HG03469 (cell line): ENCODE measurements around the gene ASIC2.

Source experiments
- ATAC-seq: cut with Tn5 transposase; IDR thresholded peaks from one replicate; pipeline ENCODE4 v1.9.1; 2021; ENCODE audit warnings: mild to moderate bottlenecking, moderate library complexity, moderate number of reproducible peaks; ENCODE audit not compliant: unreplicated experiment

Gene ASIC2

GRCh38 chr17:33292981-33293867 lies at the start of gene ASIC2:
ASIC2 (minus strand) TSS chr17:33293295.
- ATAC-seq = no peak

- no peak for ATAC-seq
Measured at GRCh38 chr17:33342025-33342424, 48.9 kb upstream of the ASIC2 start.

- ATAC-seq = no peak
Measured at GRCh38 chr17:33338242-33338641, 45.1 kb upstream of the ASIC2 start.

DNA sequence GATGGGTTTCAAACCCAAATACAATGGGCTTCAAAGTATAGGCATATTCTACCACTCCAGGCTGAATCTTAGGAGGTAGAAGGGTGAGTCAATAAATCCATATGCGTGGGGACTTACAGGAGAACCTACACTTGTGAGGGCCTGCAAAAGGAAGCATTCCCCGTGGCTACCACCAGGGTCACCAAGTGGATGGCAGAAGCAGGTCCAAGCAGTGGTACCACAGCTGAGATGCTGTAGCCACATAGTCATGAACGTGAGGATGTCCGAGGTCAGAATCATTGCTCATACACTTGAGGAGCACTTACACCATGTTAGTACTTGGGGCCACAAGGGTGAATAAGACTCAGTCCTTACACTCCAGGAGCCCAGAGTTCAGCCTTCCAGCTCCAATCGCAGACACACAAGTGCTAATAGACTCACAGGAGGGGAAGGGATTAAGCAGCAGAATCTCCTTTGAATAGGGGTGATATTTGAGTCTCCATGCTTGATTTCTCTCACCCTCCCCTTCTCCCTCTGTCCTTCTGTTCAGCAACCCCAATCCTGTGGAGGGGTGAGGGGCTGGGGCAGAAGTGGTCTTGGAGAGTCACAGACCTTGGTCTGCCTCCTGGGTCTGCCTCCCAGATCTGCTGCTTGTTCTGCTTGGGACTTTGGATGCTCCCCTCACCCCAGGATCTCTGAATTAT lies 42.5 kb upstream of the ASIC2 start:
- no peak for ATAC-seq

GRCh38 chr17:33334703-33335102 lies 41.6 kb upstream of the ASIC2 start:
- no peak for ATAC-seq

- ATAC-seq = no peak
Measured at GRCh38 chr17:33330877-33331276, 37.8 kb upstream of the ASIC2 start.

- no peak for ATAC-seq
Measured at GRCh38 chr17:33328129-33328528, 35.0 kb upstream of the ASIC2 start.

DNA sequence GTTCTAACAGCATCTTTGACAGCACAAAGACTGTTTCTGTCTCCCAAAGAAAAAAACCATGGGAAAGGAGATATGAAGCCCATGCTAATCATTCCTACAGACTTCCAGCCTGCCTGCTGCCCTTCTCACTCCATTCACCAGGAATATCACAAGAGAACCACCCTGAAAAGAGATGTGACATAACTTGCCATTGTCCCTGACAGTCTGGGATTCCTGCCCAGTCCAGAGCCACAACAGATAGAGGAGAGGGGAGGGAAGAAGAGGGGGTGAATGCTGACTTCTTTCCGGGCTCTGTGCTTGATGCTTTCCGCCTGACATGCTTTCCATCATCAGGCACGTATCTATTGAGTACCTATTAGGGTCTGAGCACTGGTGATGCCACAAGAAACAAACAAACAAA lies 31.6 kb upstream of the ASIC2 start:
- ATAC-seq = no peak

GRCh38 chr17:33322063-33322462 lies 29.0 kb upstream of the ASIC2 start:
- no peak for ATAC-seq

DNA sequence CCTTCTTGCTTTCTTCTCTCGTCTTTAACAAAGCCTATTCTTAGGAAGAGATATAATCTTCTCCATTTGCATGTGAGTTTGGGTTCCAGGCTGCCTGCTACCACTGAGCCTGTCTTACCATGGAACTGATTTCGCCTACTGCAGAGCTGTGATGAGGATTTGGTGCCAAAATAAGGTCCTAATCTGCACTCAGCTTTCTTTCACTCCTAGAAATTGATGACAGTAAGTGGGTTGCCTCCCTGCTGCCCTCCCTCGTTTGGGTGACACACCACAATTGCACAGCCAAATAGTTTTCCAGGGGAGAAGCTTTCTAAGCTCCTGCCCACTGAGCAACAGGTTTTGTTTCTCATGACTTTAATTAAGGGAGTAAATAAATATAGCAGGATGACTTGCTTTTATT lies 25.1 kb upstream of the ASIC2 start:
- no peak for ATAC-seq

DNA sequence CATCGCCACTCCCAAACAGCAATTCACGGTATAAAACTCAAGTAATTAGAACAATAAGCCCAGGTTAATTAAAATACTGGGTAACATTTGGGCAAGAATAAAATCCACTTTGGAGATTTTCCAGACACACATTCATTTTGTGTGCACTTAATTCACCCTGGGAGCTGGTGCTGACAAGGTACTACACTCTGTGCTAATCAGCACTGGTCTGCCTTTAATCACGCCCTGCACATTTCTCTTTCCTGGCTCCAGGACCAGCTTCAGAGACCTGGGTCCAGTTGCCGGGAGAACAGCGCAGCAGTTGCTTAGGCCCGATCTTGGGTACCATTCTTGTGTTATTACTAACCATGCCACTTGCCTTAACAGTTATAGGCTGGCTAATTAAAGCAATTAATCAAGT lies 23.7 kb upstream of the ASIC2 start:
- no peak for ATAC-seq

- no peak for ATAC-seq
Measured at GRCh38 chr17:33310296-33310695, 17.2 kb upstream of the ASIC2 start.

DNA sequence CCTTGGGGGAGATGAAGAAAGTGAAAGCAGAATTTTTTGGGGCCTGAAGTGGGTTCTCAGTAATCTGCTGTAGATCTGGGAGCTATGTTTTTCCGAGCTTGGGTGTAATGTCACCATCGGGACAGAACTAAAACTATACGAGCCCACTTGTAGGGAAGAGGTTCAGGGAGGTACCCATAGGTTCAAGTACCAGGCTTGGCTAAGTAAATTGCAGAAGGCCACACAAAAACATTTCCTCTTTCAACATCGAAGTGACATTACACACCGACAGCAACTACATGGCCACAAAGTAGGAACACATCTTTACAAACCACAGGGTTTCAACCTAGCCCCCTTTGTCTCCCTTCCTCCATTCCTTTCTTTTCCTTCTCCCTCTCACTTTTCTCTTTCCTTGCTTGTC lies 10.2 kb upstream of the ASIC2 start:
- no peak for ATAC-seq

- ATAC-seq = no peak
Measured at GRCh38 chr17:33302394-33302793, 9.3 kb upstream of the ASIC2 start.

GRCh38 chr17:33300241-33300640 lies 7.1 kb upstream of the ASIC2 start:
- ATAC-seq = no peak

DNA sequence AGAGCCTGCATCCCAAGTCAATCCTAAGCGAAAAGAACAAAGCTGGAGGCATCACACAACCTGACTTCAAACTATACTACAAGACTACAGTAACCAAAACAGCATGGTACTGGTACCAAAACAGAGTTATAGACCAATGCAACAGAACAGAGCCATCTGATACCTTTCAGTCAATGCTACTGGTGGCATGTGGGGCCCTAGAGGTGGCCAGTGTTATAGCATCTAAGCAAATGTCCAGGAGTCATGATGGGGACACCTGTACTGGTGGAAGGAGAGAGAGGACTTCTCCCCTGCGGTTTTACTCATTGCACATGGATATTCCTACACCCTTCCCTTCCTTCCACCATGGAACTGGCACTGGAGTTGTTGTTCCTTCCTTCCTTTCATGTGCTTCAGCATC lies 6.0 kb upstream of the ASIC2 start:
- no peak for ATAC-seq

DNA sequence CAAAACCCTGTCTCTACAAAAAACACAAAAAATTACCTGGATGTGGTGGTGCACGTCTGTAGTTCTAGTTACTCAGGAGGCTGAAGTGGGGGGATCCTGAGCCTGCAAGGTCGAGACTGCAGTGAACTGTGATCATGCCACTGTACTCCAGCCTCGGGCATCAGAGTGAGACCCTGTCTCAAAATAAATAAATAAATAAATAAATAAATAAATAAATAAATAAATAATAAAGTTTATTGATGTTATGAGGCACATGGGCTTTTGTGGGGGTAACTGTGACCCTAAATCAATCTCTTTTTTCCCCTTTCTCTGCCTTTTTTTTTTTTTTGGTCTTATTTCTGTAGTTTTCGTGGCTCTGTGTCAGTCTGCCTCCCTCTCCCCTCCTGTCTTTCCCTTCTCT lies 4.5 kb upstream of the ASIC2 start:
- ATAC-seq = no peak

GRCh38 chr17:33294994-33295393 lies 1.9 kb upstream of the ASIC2 start:
- ATAC-seq = no peak

DNA sequence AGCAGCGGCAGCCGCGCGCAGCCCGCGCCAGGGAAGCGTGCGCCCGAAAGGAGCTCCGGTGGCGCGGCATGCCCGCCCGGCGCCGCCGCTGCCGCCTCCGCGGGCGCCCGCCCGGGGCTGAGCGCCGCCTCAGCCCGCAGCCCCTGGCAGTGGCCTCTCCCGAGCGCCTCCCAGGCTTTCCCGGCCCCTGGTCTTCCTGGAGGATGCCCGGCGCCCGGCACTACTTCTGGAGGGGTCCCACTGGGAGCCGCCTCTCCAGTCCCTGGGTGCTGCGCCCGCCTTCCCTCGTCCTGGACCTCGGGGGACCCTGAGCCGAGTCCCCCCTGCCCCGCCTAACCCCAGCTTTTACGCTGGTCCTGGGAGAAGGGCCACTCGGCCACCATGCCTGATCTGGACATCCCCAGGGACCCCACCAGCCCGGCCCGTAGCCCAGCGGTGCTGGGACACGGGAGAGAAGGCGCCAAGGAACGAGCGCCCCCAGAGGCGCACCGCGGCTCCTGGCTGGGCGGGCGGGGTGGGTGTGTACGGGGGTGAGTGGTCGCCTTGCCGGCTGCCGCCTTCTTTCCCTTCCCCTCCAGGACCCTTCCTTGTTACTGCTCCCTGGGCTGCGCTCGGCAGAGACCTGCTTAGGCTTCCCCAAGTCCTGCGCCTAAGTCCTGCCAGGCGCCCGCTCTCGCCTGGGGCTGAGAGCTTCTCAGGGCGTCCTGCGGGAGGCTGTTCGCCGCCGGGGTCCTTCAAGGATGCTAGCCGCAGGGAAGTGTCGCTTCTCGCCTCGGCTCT lies 704 bp downstream of the ASIC2 start:
- no peak for ATAC-seq

DNA sequence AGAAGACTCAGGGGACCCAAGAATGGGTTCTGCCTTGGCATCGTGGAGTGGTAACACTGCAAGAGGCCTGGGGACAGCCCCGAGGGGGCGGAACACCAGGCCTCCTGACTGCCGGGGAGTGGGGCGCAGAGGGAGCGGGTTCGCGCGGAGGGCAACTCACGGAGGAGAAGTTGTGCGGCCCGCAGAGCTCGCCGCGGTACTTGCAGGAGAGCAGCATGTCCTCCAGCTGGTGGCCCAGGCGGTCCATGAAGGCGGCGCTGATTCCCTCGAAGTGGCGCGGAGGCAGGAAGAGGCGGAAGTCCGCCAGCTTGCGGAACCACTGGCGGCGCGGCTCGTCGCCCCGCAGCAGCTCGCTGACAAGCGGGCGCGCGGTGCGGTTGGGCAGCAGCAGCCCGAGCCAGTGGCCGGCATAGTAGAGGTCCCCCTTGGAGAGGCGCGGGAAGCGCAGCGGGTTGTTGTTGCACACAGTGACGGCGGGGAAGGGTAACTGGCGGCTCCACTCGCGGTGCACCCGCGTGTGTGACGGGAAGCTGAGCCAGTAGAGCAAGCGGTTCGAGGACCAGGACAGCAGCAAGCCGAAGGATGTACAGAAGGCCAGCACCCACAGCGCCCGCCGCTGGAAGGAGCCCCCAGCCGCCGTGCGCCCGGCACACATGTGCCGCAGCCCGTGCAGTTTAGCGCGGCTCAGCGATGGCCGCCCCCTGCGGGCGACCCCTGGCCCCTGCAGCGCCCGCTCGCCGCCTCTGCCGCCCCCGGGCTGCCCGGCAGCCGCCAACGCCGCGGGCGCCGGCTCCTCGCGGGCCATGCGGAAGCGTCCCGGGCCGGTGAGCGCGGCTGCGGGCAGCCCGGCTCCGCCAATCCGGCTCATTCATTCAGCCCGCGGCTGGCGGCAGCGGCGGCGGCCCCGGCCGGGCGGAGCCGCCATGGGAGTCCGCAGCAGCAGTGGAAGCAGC lies 1.6 kb downstream of the ASIC2 start:
- no peak for ATAC-seq
